Measurements from ENCODE around the gene KCNIP2.

DNA sequence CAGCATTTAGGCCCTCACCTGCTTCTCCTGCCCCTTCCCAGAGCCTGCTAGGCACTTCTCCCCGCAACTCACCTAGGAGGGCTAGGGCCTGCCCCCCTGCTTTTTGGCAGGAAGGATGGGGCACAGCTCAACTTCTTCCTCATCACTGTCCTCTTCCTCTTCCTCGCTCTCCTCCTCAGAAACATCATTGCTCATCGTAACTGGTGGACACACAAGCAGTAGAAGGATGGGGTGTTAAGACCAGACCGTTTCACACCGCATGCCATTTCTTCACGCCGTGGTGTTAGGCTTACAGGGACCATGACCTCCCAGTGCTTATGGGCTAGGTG lies 62.0 kb downstream of the KCNIP2 start:
- TF ChIP-seq ZNF274 (CRISPR knock-in tag; IDR thresholded peaks at IDR 0.05) = no peak
- TF ChIP-seq, protein P1, sequence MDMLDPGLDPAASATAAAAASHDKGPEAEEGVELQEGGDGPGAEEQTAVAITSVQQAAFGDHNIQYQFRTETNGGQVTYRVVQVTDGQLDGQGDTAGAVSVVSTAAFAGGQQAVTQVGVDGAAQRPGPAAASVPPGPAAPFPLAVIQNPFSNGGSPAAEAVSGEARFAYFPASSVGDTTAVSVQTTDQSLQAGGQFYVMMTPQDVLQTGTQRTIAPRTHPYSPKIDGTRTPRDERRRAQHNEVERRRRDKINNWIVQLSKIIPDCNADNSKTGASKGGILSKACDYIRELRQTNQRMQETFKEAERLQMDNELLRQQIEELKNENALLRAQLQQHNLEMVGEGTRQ (IDR thresholded peaks at IDR 0.05; ENCODE audit: low read depth, low read length) = no peak
- TF ChIP-seq, protein P1 (CRISPR knock-in tag; IDR thresholded peaks at IDR 0.05; ENCODE audit: borderline replicate concordance) = no peak
- no peak for TF ChIP-seq ZNF547 (CRISPR knock-in tag; IDR thresholded peaks at IDR 0.05)
- TF ChIP-seq, protein P2, sequence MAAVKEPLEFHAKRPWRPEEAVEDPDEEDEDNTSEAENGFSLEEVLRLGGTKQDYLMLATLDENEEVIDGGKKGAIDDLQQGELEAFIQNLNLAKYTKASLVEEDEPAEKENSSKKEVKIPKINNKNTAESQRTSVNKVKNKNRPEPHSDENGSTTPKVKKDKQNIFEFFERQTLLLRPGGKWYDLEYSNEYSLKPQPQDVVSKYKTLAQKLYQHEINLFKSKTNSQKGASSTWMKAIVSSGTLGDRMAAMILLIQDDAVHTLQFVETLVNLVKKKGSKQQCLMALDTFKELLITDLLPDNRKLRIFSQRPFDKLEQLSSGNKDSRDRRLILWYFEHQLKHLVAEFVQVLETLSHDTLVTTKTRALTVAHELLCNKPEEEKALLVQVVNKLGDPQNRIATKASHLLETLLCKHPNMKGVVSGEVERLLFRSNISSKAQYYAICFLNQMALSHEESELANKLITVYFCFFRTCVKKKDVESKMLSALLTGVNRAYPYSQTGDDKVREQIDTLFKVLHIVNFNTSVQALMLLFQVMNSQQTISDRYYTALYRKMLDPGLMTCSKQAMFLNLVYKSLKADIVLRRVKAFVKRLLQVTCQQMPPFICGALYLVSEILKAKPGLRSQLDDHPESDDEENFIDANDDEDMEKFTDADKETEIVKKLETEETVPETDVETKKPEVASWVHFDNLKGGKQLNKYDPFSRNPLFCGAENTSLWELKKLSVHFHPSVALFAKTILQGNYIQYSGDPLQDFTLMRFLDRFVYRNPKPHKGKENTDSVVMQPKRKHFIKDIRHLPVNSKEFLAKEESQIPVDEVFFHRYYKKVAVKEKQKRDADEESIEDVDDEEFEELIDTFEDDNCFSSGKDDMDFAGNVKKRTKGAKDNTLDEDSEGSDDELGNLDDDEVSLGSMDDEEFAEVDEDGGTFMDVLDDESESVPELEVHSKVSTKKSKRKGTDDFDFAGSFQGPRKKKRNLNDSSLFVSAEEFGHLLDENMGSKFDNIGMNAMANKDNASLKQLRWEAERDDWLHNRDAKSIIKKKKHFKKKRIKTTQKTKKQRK (IDR thresholded peaks at IDR 0.05; ENCODE audit: low read length) = no peak
- TF ChIP-seq, protein P3, sequence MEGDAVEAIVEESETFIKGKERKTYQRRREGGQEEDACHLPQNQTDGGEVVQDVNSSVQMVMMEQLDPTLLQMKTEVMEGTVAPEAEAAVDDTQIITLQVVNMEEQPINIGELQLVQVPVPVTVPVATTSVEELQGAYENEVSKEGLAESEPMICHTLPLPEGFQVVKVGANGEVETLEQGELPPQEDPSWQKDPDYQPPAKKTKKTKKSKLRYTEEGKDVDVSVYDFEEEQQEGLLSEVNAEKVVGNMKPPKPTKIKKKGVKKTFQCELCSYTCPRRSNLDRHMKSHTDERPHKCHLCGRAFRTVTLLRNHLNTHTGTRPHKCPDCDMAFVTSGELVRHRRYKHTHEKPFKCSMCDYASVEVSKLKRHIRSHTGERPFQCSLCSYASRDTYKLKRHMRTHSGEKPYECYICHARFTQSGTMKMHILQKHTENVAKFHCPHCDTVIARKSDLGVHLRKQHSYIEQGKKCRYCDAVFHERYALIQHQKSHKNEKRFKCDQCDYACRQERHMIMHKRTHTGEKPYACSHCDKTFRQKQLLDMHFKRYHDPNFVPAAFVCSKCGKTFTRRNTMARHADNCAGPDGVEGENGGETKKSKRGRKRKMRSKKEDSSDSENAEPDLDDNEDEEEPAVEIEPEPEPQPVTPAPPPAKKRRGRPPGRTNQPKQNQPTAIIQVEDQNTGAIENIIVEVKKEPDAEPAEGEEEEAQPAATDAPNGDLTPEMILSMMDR (CRISPR knock-in tag; IDR thresholded peaks at IDR 0.05) = no peak
- TF ChIP-seq POLR2A (IDR thresholded peaks at IDR 0.05; ENCODE audit: insufficient read depth in 1 of 2, low read depth in 2 of 2, low read length in 2 of 2) = no peak
- no peak for TF ChIP-seq HNRNPUL1 (IDR thresholded peaks at IDR 0.05; ENCODE audit: low read depth, low read length)
